NT2/D1 (cell line): ENCODE results near the gene DMD.

ENCODE experiments used
- SUZ12 ChIP-seq: IDR thresholded peaks from 2 replicates; pipeline ENCODE4 v1.6.1; 2011; ENCODE audit not compliant: insufficient read length, insufficient read depth; ENCODE audit errors: extremely low read depth
- YY1 ChIP-seq: IDR thresholded peaks from 2 replicates; pipeline ENCODE4 v1.6.1; 2011; ENCODE audit not compliant: insufficient read length, insufficient read depth
- ZNF274 ChIP-seq: IDR thresholded peaks from 2 replicates; pipeline ENCODE4 v1.6.1; 2011; ENCODE audit warnings: mild to moderate bottlenecking, low read depth, low read length

GRCh38 chrX:31166832-31167231 is 2044.5 kb downstream of the DMD start:
- TF ChIP-seq YY1 (no peak), ZNF274 (no peak), SUZ12 (no peak)
